HepG2 (cell line): ENCODE measurements around the gene CELF4. TPM values are rescaled to one million over a fixed set of nuclear protein-coding genes. Genes with fewer than 3 reads are reported as not detected.

ENCODE experiments used
- ASH2L ChIP-seq: fragments of 300-600, 200-600 bp; sonication (generic); IDR thresholded peaks from 2 replicates; pipeline ENCODE4 v1.7.0; 2017; ENCODE audit warnings: low read depth, mild to moderate bottlenecking, moderate library complexity, mixed read lengths, low read length; ENCODE audit not compliant: insufficient read length
- BHLHE40 ChIP-seq: IDR thresholded peaks from 2 replicates; pipeline ENCODE4 v1.6.1; 2011; ENCODE audit warnings: low read length, improper control_type of control experiment
- HMG20A ChIP-seq: IDR thresholded peaks from 2 replicates; pipeline ENCODE4 v1.6.1; 2016; ENCODE audit warnings: borderline replicate concordance
- HOXA5 ChIP-seq: sonication (generic); formaldehyde crosslinking; IDR thresholded peaks from 2 replicates; pipeline ENCODE4 v1.4.0; 2020; ENCODE audit warnings: missing genetic modification reagents
- MBD4 ChIP-seq: IDR thresholded peaks from 2 replicates; pipeline ENCODE4 v1.6.1; 2012; ENCODE audit warnings: low read length, inconsistent platforms, borderline replicate concordance
- RARG ChIP-seq: sonication (generic); formaldehyde crosslinking; IDR thresholded peaks from 2 replicates; pipeline ENCODE4 v1.4.0; 2020; ENCODE audit warnings: low read depth, mild to moderate bottlenecking, missing genetic modification reagents
- SCMH1 ChIP-seq: sonication (generic); formaldehyde crosslinking; IDR thresholded peaks from 2 replicates; pipeline ENCODE4 v1.9.0; 2021; ENCODE audit warnings: missing genetic modification reagents, mild to moderate bottlenecking, borderline replicate concordance
- SMAD3 ChIP-seq: sonication (generic); formaldehyde crosslinking; IDR thresholded peaks from 2 replicates; pipeline ENCODE4 v1.4.0; 2020; ENCODE audit warnings: missing genetic modification reagents
- SOX6 ChIP-seq, 2 experiments: fragments of 450-650 bp in 1 of 2; sonication (generic) in 1 of 2; formaldehyde crosslinking in 1 of 2; IDR thresholded peaks; 2 replicates each; pipeline versions ENCODE4 v1.4.0 to v1.6.1; 2017 to 2020; ENCODE audit warnings: antibody characterized with exemption in 1 of 2, mild to moderate bottlenecking in 1 of 2, missing genetic modification reagents in 1 of 2
- TMF1 ChIP-seq: sonication (generic); formaldehyde crosslinking; IDR thresholded peaks from 2 replicates; pipeline ENCODE4 v1.8.1; 2022; ENCODE audit warnings: low read depth, missing genetic modification reagents
- ZBTB20 ChIP-seq: sonication (generic); formaldehyde crosslinking; IDR thresholded peaks from 2 replicates; pipeline ENCODE4 v1.8.1; 2023; ENCODE audit warnings: missing genetic modification reagents, low read depth, mild to moderate bottlenecking, borderline replicate concordance
- ZNF12 ChIP-seq: sonication (generic); formaldehyde crosslinking; IDR thresholded peaks from 2 replicates; pipeline ENCODE4 v1.5.0; 2020; ENCODE audit warnings: missing genetic modification reagents
- ZNF17 ChIP-seq: sonication (generic); formaldehyde crosslinking; IDR thresholded peaks from 2 replicates; pipeline ENCODE4 v1.5.0; 2020; ENCODE audit warnings: mild to moderate bottlenecking, missing genetic modification reagents
- ZNF263 ChIP-seq: sonication (generic); formaldehyde crosslinking; IDR thresholded peaks from 2 replicates; pipeline ENCODE4 v1.4.0; 2020; ENCODE audit warnings: missing genetic modification reagents
- ZNF30 ChIP-seq: sonication (generic); formaldehyde crosslinking; IDR thresholded peaks from 2 replicates; pipeline ENCODE4 v1.5.0; 2020; ENCODE audit warnings: mild to moderate bottlenecking, missing genetic modification reagents
- ZNF329 ChIP-seq: sonication (generic); formaldehyde crosslinking; IDR thresholded peaks from 2 replicates; pipeline ENCODE4 v1.9.0; 2021; ENCODE audit warnings: low read depth, mild to moderate bottlenecking, missing genetic modification reagents
- ZNF430 ChIP-seq: sonication (generic); formaldehyde crosslinking; IDR thresholded peaks from 2 replicates; pipeline ENCODE4 v1.9.0; 2021; ENCODE audit warnings: mild to moderate bottlenecking, missing genetic modification reagents
- ZNF747 ChIP-seq: sonication (generic); formaldehyde crosslinking; IDR thresholded peaks from 2 replicates; pipeline ENCODE4 v1.8.1; 2023; ENCODE audit warnings: missing genetic modification reagents, mild to moderate bottlenecking, borderline replicate concordance
- ZNF780A ChIP-seq: sonication (generic); formaldehyde crosslinking; IDR thresholded peaks from 2 replicates; pipeline ENCODE4 v1.8.0; 2022; ENCODE audit warnings: mild to moderate bottlenecking, missing genetic modification reagents, moderate library complexity
- polyA plus RNA-seq, 8 experiments: library from polyadenylated mRNA; depleted of rRNA in 3 of 8; stranded (reverse) in 7 of 8; unstranded in 1 of 8; fragments of >200 nt; fragmentation: Illumina TruSeq in 4 of 8; extraction: Trizol in 4 of 8; gene quantifications; 2 replicates each; pipeline versions ENCODE4 v1.2.1 to v1.2.3, GENCODE V29; 2011 to 2016; ENCODE audit warnings: low read depth in 4 of 8, missing spikeins in 1 of 8, mixed read lengths in 1 of 8; ENCODE audit not compliant: insufficient read depth in 1 of 8
- total RNA-seq, 5 experiments: library from RNA; depleted of rRNA; stranded (reverse); fragments of >200 nt; fragmentation: Illumina TruSeq; extraction: Trizol; gene quantifications; 2 replicates each; pipeline ENCODE4 v1.2.3, GENCODE V29; 2016; ENCODE audit warnings: low read depth in 1 of 5
- TF ChIP-seq, protein P1 (sequence below): sonication (generic); formaldehyde crosslinking; IDR thresholded peaks from 2 replicates; pipeline ENCODE4 v1.5.0; 2020; ENCODE audit warnings: mild to moderate bottlenecking, missing genetic modification reagents
- TF ChIP-seq, protein P2 (sequence below): sonication (generic); formaldehyde crosslinking; IDR thresholded peaks from 2 replicates; pipeline ENCODE4 v1.5.1; 2020; ENCODE audit warnings: missing genetic modification reagents, mild to moderate bottlenecking, borderline replicate concordance
- TF ChIP-seq, protein P3 (sequence below): sonication (generic); formaldehyde crosslinking; IDR thresholded peaks from 2 replicates; pipeline ENCODE4 v1.8.0; 2022; ENCODE audit warnings: missing genetic modification reagents, mild to moderate bottlenecking, borderline replicate concordance
- TF ChIP-seq, protein P4 (sequence below): sonication (generic); formaldehyde crosslinking; IDR thresholded peaks from 2 replicates; pipeline ENCODE4 v1.8.1; 2023; ENCODE audit warnings: mild to moderate bottlenecking, inconsistent platforms, moderate library complexity, missing genetic modification reagents, borderline replicate concordance

The CELF4 gene
- total and polyA plus RNA-seq, 2 of the 13 experiments (the other 11 are each of a cell fraction or from before 2014, with no cell fraction given), result not detected

DNA sequence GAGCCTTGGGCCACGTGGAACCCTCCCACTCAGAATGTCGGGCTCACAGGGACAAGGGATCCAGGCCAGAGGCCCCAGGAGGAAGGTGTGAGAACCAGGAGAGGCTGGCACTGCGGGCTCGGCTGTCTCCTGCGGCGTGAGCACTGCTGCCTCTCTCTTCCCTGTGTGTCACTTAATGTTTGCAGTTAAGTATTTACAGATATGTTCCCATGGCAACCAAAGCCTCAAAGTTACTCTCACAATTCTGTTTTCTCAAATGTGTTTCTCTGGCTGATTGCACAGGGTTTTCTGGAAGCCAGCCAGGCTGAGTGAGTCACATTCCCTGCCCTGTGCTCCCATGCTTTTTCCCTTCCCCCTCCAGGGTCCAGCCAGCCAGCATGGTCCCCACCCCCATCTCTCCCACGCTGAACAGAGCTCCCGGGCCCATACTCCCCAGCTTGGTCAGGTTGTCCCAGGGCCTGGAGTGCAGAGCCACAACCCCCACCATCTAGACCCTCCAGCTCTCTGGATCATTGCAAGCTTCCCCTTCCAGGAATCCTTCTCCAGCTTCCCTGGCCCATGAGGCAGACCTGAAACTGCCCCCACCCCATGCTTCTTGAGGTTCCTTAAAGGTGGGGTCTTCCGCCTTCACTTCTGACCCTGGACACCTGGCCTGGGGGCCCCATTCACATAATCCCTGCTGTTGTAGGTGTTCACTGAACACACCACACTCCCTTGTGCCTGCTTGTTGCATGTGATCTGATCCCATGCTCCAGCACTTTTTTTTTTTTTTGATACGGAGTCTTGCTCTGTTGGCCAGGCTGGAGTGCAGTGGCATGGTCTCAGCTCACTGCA lies 265.9 kb downstream of the CELF4 start (continued):
- TF ChIP-seq ZNF430 (CRISPR knock-in tag), result no peak
- TF ChIP-seq HOXA5 (CRISPR knock-in tag), result 0 out of 2 replicates have a peak, but pooled peaks have one; percentile 30
- TF ChIP-seq ZNF12 (CRISPR knock-in tag), result no peak
- TF ChIP-seq ZNF747, result peak; percentile 45; the same call in 1 of the 2 replicates
- TF ChIP-seq ASH2L, result no peak
- no peak for TF ChIP-seq SCMH1
- TF ChIP-seq, protein P1, sequence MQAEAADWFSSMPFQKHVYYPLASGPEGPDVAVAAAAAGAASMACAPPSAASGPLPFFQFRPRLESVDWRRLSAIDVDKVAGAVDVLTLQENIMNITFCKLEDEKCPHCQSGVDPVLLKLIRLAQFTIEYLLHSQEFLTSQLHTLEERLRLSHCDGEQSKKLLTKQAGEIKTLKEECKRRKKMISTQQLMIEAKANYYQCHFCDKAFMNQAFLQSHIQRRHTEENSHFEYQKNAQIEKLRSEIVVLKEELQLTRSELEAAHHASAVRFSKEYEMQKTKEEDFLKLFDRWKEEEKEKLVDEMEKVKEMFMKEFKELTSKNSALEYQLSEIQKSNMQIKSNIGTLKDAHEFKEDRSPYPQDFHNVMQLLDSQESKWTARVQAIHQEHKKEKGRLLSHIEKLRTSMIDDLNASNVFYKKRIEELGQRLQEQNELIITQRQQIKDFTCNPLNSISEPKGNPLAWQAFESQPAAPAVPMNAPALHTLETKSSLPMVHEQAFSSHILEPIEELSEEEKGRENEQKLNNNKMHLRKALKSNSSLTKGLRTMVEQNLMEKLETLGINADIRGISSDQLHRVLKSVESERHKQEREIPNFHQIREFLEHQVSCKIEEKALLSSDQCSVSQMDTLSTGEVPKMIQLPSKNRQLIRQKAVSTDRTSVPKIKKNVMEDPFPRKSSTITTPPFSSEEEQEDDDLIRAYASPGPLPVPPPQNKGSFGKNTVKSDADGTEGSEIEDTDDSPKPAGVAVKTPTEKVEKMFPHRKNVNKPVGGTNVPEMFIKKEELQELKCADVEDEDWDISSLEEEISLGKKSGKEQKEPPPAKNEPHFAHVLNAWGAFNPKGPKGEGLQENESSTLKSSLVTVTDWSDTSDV (CRISPR knock-in tag), result no peak
- no peak for TF ChIP-seq RARG (CRISPR knock-in tag)
- no peak for TF ChIP-seq TMF1 (CRISPR knock-in tag)
- TF ChIP-seq, protein P2, sequence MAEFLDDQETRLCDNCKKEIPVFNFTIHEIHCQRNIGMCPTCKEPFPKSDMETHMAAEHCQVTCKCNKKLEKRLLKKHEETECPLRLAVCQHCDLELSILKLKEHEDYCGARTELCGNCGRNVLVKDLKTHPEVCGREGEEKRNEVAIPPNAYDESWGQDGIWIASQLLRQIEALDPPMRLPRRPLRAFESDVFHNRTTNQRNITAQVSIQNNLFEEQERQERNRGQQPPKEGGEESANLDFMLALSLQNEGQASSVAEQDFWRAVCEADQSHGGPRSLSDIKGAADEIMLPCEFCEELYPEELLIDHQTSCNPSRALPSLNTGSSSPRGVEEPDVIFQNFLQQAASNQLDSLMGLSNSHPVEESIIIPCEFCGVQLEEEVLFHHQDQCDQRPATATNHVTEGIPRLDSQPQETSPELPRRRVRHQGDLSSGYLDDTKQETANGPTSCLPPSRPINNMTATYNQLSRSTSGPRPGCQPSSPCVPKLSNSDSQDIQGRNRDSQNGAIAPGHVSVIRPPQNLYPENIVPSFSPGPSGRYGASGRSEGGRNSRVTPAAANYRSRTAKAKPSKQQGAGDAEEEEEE (CRISPR knock-in tag), result no peak
- no peak for TF ChIP-seq ZNF780A (CRISPR knock-in tag)
- peak; percentile 53 for TF ChIP-seq ZNF263 (CRISPR knock-in tag)
- TF ChIP-seq ZBTB20 (CRISPR knock-in tag), result no peak
- no peak for TF ChIP-seq BHLHE40
- TF ChIP-seq MBD4, result no peak
- TF ChIP-seq, protein P3, sequence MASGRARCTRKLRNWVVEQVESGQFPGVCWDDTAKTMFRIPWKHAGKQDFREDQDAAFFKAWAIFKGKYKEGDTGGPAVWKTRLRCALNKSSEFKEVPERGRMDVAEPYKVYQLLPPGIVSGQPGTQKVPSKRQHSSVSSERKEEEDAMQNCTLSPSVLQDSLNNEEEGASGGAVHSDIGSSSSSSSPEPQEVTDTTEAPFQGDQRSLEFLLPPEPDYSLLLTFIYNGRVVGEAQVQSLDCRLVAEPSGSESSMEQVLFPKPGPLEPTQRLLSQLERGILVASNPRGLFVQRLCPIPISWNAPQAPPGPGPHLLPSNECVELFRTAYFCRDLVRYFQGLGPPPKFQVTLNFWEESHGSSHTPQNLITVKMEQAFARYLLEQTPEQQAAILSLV (CRISPR knock-in tag), result no peak
- no peak for TF ChIP-seq ZNF30 (CRISPR knock-in tag)
- peak; percentile 28; the same call in 1 of the 2 replicates for TF ChIP-seq HMG20A (CRISPR knock-in tag)
- no peak for TF ChIP-seq SMAD3
- no peak for TF ChIP-seq ZNF17 (CRISPR knock-in tag)
- no peak for TF ChIP-seq SOX6 (IDR thresholded peaks at IDR 0.05)
- peak; percentile 60 for TF ChIP-seq SOX6 (CRISPR knock-in tag; IDR thresholded peaks at IDR 0.05)
- TF ChIP-seq, protein P4, sequence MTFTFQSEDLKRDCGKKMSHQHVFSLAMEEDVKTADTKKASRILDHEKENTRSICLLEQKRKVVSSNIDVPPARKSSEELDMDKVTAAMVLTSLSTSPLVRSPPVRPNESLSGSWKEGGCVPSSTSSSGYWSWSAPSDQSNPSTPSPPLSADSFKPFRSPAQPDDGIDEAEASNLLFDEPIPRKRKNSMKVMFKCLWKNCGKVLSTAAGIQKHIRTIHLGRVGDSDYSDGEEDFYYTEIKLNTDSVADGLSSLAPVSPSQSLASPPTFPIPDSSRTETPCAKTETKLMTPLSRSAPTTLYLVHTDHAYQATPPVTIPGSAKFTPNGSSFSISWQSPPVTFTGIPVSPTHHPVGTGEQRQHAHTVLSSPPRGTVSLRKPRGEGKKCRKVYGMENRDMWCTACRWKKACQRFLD (CRISPR knock-in tag), result no peak
- no peak for TF ChIP-seq ZNF329 (CRISPR knock-in tag)
